ENCODE measurements around the gene PRR20G. TPM values are rescaled to one million over a fixed set of nuclear protein-coding genes. Genes with fewer than 3 reads are reported as not detected.
A peak's percentile ranks its signal among the peaks of the same experiment; 100 is the strongest.

PRR20G gene
- polyA plus RNA-seq, 6 donors from 2014 or later = not detected

DNA sequence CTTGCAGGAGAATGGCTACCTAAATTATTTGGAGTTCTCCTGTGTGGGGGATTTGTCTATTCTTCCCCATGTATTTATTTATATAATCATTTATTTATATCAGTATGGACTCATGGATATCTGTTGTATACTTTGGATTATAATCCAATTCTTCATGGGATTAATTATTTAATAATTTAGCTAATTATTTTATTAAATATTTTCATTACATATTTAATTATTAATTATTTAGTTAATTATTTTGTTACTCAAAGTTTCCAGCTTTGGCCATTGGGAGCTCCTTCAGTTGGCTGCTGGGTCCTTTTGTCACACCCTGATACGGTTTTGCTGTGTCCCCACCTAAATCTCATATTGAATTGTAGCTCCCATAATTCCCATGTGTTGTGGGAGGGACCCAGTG is 3.3 kb upstream of the PRR20G start:
- no peak for DNase-seq
- no peak for ATAC-seq (ENCODE audit: low read depth in 2 of 2)
- no peaks in the 10 kb centered on the region for H3K4me1 Mint-ChIP-seq
- H3K4me3 Mint-ChIP-seq = no peak overlapping the region
- peaks cover 5 to 13% (median 9%) of the 10 kb centered on the region in 3 donors for H3K27me3 Mint-ChIP-seq
- peaks cover 0 to 8% of the 10 kb centered on the region in 2 donors for H3K36me3 Mint-ChIP-seq
- peaks cover 7 to 26% (median 15%) of the 10 kb centered on the region in 7 donors for H3K9me3 Mint-ChIP-seq
- no peak overlapping the region for H3K27ac Mint-ChIP-seq

DNA sequence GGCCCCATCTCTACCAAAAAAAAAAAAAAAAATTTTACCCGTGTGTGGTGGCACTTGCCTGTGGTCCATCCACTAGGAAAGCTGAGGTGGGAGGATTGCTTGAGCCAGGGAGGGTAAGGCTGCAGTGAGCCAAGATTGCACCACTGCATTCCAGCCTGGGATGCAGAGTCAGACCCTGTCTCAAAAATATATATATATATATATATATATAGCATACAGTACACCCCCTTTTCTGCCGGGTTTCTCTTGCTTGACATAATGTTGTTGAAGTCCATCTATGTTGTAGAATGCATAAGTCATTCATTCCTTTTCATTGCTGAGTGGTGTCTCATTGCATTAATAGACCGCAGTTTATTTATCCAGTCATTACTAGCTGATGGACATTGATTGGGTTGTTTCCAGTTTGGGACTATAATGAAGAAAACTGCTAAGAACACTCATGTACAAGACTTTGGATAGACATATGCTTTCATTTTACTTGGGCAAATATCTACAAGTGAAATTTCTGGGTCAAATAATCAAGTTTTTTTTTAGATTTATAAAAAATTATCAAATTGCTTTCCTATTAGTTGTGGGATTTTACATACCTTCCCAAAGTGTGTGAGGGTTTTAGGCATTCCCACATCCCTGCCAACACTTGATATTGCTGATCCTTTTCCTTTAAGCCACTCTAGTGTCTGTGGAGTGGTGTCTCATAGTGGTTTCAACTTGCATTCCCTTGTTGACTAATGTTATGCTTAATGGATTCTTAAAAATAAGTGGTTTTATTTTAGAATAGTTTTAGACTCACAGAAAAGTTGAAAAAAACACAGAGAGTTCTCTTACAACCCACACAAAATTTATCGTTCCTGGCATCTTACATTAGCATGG is 2.1 kb upstream of the PRR20G start:
- no peaks in the 10 kb centered on the region for H3K4me1 Mint-ChIP-seq
- peaks cover 7 to 27% (median 15%) of the 10 kb centered on the region in 7 donors for H3K9me3 Mint-ChIP-seq
- H3K27me3 Mint-ChIP-seq = peaks cover 5 to 13% (median 8%) of the 10 kb centered on the region in 3 donors
- no peak overlapping the region for H3K4me3 Mint-ChIP-seq
- no peak overlapping the region for H3K27ac Mint-ChIP-seq
- no peak for DNase-seq
- no peak for ATAC-seq (ENCODE audit: low read depth in 2 of 2)
- peaks cover 0 to 8% of the 10 kb centered on the region in 2 donors for H3K36me3 Mint-ChIP-seq

DNA sequence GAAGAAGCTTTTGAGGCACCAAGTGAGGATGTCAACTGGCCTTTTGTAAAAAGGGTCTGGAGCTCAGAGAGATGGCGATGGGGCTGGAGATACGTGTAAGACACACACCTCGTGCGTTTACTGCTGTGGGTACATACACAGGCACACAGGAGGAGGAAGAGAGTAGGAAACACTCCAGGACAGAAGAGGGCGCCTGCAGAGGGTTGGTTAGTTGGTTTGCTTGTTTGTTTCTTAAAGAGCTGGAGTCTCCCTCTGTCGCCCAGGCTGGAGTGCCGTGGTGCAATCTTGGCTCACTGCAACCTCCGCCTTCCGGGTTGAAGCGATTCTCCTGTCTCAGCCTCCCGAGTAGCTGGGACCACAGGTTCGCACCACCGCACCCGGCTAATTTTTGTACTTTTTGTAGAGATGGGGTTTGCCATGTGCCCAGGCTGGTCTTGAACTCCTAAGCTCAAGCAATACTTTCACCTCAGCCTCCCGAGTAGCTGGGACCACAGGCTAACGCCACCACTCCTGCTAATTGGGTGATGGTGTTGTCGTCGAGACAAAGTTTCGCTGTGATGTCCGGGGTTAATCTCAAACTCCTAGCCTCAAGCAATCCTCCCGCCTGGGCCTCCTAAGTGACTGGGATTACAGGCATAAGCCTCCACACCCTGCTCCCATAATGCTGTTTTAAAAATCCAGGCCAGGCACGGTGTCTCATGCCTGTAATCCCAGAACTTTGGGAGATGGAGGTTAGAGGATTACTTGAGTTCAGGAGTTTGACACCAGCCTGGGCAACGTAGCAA is 1.3 kb upstream of the PRR20G start:
- H3K27me3 Mint-ChIP-seq = peaks cover 0 to 7% (median under 1%) of the 10 kb centered on the region in 3 donors
- H3K4me1 Mint-ChIP-seq = no peaks in the 10 kb centered on the region
- no peak overlapping the region for H3K4me3 Mint-ChIP-seq
- H3K36me3 Mint-ChIP-seq = peaks cover 0 to 8% of the 10 kb centered on the region in 2 donors
- peak overlapping the region in 1 of 6 donors; percentile 49 for H3K27ac Mint-ChIP-seq
- ATAC-seq (ENCODE audit: low read depth in 2 of 2) = peak in 1 of 2 donors; percentile 16
- H3K9me3 Mint-ChIP-seq = peaks cover 7 to 27% (median 15%) of the 10 kb centered on the region in 7 donors
- no peak for DNase-seq

DNA sequence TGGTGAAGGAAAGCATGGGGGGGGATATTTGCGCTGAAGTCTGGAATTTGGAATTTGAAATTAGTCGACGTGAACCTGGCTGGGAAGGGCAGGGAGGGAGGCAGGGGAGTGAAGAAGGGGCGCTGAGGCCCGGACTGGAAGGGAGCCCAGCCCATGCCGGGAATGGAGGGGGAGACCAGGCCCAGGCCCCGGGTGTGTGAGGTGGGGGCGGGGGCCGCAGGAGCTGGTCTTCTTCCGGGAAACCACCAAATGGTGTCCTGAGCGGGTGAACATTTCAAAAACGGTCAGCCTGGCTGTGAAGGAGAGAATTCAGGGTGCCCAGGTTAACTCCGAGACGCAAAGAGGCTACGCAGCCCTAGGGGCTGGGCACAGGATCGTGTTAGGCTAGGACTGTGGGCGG is 497 bp upstream of the PRR20G start:
- DNase-seq (no peak), ATAC-seq (ENCODE audit: low read depth in 2 of 2) (no peak)
- no peaks in the 10 kb centered on the region for H3K4me1 Mint-ChIP-seq
- H3K36me3 Mint-ChIP-seq = peaks cover 0 to 8% of the 10 kb centered on the region in 2 donors
- peaks cover 0 to 8% (median 7%) of the 10 kb centered on the region in 3 donors for H3K27me3 Mint-ChIP-seq
- H3K27ac Mint-ChIP-seq = no peak overlapping the region
- peak overlapping the region in 2 of 8 donors; percentile 25 to 53 for H3K4me3 Mint-ChIP-seq
- peaks cover 7 to 27% (median 17%) of the 10 kb centered on the region in 7 donors for H3K9me3 Mint-ChIP-seq

DNA sequence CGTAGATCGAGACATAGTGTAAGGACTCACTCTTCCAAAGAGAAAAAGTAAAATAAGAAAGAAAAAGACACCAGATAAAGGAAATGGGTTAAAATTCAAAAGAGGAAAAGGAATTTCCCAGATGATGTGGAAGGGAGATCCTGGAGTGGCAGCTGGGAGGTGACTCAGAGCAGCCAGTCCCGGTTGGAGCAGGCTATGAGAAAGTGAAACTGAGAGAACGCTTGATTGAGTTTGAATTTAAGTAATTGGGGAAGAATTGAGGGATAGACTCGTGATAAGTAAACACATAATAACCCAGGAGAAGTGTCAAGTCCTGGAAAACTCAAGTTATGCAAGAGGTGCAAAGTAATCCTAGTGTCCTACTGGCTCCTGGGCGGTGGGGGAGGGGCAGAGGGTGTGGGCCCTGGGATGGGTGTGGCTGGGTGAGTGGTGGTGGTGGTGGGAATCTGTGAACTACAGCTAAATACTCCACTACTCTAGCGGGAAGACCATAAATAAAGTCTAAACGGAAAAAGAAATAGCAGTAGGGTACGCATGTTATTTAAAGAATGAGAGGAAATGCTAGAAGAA is 1.2 kb downstream of the PRR20G start:
- H3K9me3 Mint-ChIP-seq = peaks cover 4 to 23% (median 10%) of the 10 kb centered on the region in 7 donors
- H3K27me3 Mint-ChIP-seq = peaks cover 2 to 10% (median 4%) of the 10 kb centered on the region in 3 donors
- H3K36me3 Mint-ChIP-seq = peaks cover 0 to 2% of the 10 kb centered on the region in 2 donors
- ATAC-seq (ENCODE audit: low read depth in 2 of 2) (no peak), DNase-seq (no peak)
- H3K27ac Mint-ChIP-seq = no peak overlapping the region
- H3K4me1 Mint-ChIP-seq = no peaks in the 10 kb centered on the region
- H3K4me3 Mint-ChIP-seq = peak overlapping the region in 1 of 8 donors; percentile 16

DNA sequence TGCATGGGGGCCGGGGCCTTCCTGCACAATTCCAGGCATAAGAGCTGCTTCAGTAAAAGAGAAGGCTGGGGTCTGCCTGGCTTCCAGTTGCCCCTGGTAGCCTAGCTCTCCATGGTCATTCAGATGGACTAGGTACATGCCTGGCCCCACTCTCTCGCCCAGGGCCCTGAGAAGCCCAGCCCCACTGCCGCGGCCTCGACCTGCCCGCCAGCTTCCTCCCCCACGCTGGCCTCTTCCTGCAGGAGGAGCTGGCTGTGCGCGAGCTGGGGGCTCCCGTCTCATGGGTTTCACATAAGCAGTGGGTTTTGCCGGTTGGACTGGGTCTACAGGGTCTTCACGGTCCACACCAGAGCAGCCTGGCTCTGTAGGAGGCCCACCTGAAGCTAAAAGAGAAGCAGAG is 3.6 kb downstream of the PRR20G start:
- no peak for ATAC-seq (ENCODE audit: low read depth in 2 of 2)
- no peaks in the 10 kb centered on the region for H3K4me1 Mint-ChIP-seq

DNA sequence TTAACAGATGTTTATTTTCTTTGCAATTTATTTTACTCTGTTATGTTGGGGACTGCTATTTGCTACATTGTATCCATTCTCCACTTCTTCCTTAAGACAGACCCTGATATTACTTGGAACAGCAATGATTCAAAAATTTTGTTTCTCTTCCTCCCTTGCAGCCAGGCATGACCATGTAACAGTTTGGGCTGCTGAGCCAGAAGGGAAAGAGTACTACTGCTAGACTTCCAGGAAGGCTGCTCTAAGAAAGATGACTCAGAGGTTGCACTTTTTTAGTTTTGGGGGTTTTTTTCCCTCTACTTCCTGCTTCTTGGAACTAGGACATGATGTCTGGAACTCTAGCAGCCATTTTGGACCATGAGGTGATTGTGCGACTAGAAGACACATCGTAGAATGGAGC is 10.3 kb downstream of the PRR20G start:
- peaks cover 0 to 25% (median 24%) of the 10 kb centered on the region in 3 donors for H3K27me3 Mint-ChIP-seq
- H3K36me3 Mint-ChIP-seq = no peaks in the 10 kb centered on the region
- ATAC-seq (ENCODE audit: low read depth in 2 of 2) (no peak), DNase-seq (no peak)
- peaks cover 0 to 8% (median 4%) of the 10 kb centered on the region in 7 donors for H3K9me3 Mint-ChIP-seq
- H3K4me3 Mint-ChIP-seq = no peak overlapping the region
- no peak overlapping the region for H3K27ac Mint-ChIP-seq
- no peaks in the 10 kb centered on the region for H3K4me1 Mint-ChIP-seq

More for the DNA sequence above, 3.6 kb downstream of the PRR20G start:
- Mint-ChIP-seq H3K27me3 (peaks cover 0 to 14% (median 10%) of the 10 kb centered on the region in 3 donors), H3K36me3 (no peaks in the 10 kb centered on the region), H3K27ac (no peak overlapping the region), H3K4me3 (no peak overlapping the region), H3K9me3 (peaks cover 1 to 20% (median 9%) of the 10 kb centered on the region in 7 donors)
- DNase-seq = no peak

DNA sequence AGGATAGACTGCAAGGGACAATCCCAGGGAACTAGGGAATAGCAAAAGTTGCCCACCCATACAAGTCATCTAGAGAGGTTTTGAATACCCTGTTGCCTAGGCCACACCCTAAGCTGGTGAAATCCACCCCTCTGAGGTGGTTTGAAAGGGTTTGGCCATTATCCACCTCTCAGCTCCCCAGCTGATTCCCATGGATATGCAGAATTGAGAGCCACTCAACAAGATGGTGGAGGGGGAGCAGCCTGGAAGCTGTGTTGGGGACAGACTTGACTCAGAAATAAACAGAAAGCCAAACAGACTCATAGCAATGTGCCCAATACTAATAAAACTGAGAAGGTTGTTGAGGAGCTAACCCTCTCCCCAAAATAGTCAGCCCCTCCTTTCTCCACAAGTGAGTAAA is 10.9 kb downstream of the PRR20G start:
- Mint-ChIP-seq H3K27ac (peak overlapping the region in 1 of 6 donors; percentile 24), H3K4me3 (no peak overlapping the region), H3K9me3 (peaks cover 0 to 8% (median 4%) of the 10 kb centered on the region in 7 donors), H3K27me3 (peaks cover 0 to 25% (median 24%) of the 10 kb centered on the region in 3 donors), H3K36me3 (no peaks in the 10 kb centered on the region), H3K4me1 (no peaks in the 10 kb centered on the region)
- ATAC-seq (ENCODE audit: low read depth in 2 of 2) (no peak), DNase-seq (no peak)

DNA sequence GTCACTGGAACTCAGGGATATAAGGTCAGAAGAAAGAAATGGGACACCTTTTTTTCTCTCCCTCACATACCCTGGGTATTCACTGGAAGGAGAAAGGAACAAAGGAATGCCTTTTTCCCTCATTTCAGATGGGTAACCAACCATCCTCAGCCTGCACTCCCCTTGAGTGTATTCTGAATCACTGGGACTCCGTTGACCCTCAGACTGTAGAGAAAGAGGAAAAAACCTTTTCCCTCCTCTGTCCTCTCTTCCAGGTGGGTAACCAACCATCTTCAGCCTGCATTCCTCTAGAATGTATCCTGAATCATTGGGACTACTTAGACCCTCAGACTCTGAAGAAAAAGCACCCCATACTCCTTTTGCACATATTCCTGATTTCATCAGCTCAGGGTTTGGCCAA is 11.4 kb downstream of the PRR20G start:
- Mint-ChIP-seq H3K36me3 (no peaks in the 10 kb centered on the region), H3K4me1 (no peaks in the 10 kb centered on the region), H3K27me3 (peaks cover 0 to 24% (median 19%) of the 10 kb centered on the region in 3 donors), H3K9me3 (peaks cover 0 to 8% (median 4%) of the 10 kb centered on the region in 7 donors), H3K27ac (no peak overlapping the region), H3K4me3 (no peak overlapping the region)
- no peak for ATAC-seq (ENCODE audit: low read depth in 2 of 2)
- DNase-seq = no peak

DNA sequence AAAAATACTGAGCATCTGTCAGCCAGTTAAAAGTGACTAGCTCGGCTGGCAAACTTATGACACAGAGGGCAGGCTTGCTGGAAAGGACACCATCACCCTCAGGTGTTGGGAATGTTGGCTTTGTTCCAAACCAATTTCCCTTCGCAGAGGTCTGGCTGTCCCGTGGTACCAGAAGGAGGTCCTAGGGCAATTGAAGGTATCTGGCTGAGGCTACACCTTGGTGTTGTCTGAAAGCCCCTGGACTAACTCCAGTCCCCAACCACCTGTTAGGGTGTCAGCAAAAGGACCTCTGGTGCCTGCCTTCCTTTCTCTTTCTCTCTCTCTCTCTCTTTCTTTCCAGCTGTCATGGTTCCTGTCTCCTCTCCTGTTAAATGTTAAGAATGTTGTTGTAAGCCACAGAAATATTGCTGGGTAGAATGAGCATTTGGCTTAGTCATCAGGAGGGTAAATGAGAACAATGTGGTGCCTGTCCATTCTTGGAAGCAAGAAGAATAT is 12.5 kb downstream of the PRR20G start:
- H3K27me3 Mint-ChIP-seq = peaks cover 0 to 24% (median 19%) of the 10 kb centered on the region in 3 donors
- H3K4me1 Mint-ChIP-seq = no peaks in the 10 kb centered on the region
- ATAC-seq (ENCODE audit: low read depth in 2 of 2) (no peak), DNase-seq (no peak)
- no peak overlapping the region for H3K27ac Mint-ChIP-seq
- no peaks in the 10 kb centered on the region for H3K36me3 Mint-ChIP-seq
- H3K9me3 Mint-ChIP-seq = peaks cover 0 to 8% (median 4%) of the 10 kb centered on the region in 7 donors
- no peak overlapping the region for H3K4me3 Mint-ChIP-seq

DNA sequence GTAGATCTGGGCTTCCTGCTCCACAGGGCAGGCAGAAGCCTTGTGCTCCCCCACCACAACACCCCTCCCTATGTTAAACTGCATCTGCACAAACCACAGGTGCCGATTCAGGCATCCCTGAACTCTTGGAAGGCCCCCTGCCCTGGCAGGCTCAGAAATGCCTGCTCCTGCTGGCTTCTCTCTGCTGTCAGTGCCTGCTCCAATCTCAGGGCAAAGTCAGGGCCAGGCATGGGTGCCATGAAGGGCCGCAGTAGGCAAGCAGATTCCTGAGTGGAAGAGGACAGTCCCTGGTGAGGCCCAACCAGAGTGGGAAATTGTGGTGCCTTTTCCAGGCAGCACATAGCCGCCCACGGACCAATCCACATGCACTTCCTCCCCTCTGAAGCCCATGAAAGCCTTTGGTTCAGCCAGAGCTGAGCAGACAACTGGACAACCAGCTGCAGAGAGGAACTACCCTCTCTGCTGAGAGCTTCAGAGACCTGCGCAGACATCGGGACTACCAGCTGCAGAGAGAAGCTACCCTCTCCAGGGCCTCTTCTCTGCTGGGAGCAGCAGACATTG is 13.6 kb downstream of the PRR20G start:
- Mint-ChIP-seq H3K4me3 (no peak overlapping the region), H3K9me3 (peaks cover 0 to 18% (median 6%) of the 10 kb centered on the region in 7 donors), H3K27me3 (peaks cover 0 to 24% (median 15%) of the 10 kb centered on the region in 3 donors), H3K27ac (no peak overlapping the region), H3K36me3 (no peaks in the 10 kb centered on the region), H3K4me1 (no peaks in the 10 kb centered on the region)
- DNase-seq = no peak
- no peak for ATAC-seq (ENCODE audit: low read depth in 2 of 2)

DNA sequence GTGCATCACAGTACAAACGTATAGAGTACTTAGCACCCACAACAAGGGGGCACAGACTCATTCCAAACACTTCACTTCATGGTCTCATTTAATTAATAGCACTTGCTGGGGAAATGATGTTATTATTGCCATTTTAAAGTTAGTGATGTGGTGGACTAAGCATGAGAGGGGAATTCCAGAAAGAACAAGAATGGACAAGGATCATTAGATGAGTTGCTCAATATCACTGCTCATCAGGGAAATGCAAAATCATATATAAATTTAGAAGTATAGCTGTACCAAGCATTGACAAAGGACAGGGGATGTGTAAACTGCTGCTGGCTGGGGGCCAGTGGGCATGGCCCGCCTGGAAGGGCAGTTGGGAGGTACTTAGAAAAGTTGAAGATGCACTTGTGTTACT is 14.6 kb downstream of the PRR20G start:
- Mint-ChIP-seq H3K27ac (no peak overlapping the region), H3K4me3 (no peak overlapping the region), H3K9me3 (peaks cover 0 to 29% (median 13%) of the 10 kb centered on the region in 7 donors), H3K27me3 (peaks cover 0 to 19% (median 14%) of the 10 kb centered on the region in 3 donors), H3K36me3 (no peaks in the 10 kb centered on the region), H3K4me1 (no peaks in the 10 kb centered on the region)
- no peak for DNase-seq
- ATAC-seq (ENCODE audit: low read depth in 2 of 2) = no peak

DNA sequence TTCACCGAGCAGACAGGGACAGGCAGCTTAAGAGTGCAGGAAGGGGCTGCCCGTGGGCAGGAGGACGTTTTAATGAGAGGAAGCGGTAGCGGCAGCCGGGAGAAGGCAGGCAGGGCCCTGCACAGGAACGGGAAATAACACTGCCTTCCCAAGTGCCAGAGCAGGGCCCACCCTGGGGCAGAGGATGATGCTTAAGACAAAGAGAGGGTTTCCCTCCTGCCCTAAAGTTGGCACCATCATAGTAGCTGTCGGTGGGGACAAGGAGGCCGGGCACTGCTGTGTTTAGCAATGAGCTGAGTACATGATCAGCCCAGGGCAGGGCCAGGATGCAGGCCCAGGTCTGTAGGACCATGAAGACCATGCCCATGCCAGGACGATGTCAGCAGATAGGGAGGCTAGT is 21.7 kb downstream of the PRR20G start:
- DNase-seq = no peak
- no peak overlapping the region for H3K4me3 Mint-ChIP-seq

More for the DNA sequence above, 21.7 kb downstream of the PRR20G start:
- Mint-ChIP-seq H3K27ac (no peak overlapping the region), H3K27me3 (peaks cover 4 to 18% (median 10%) of the 10 kb centered on the region in 3 donors), H3K4me1 (no peaks in the 10 kb centered on the region), H3K36me3 (no peaks in the 10 kb centered on the region), H3K9me3 (peaks cover 3 to 24% (median 18%) of the 10 kb centered on the region in 7 donors)
- no peak for ATAC-seq (ENCODE audit: low read depth in 2 of 2)
